ENCODE data around the gene CCL11.

- TF ChIP-seq CTCF (IDR thresholded peaks at IDR 0.05): no peak
- no peak for TF ChIP-seq POLR2A (IDR thresholded peaks at IDR 0.05)
Observed at GRCh38 chr17:34314279-34314678, 28.7 kb downstream of the CCL11 start.
